NB4 (cell line): Measurements from ENCODE around the gene NAALADL2.

ENCODE experiments used
- POLR2A ChIP-seq: IDR thresholded peaks from 2 replicates; pipeline ENCODE4 v1.6.1; 2011; ENCODE audit warnings: mild to moderate bottlenecking; ENCODE audit not compliant: insufficient read length; ENCODE audit errors: extremely low read depth
- TF ChIP-seq, protein P1 (sequence below): IDR thresholded peaks from one replicate; pipeline ENCODE4 v1.5.1; 2012; ENCODE audit warnings: low read depth, low read length
- TF ChIP-seq, protein P2 (sequence below): IDR thresholded peaks from 2 replicates; pipeline ENCODE4 v1.6.1; 2011; ENCODE audit warnings: low read depth, low read length

DNA sequence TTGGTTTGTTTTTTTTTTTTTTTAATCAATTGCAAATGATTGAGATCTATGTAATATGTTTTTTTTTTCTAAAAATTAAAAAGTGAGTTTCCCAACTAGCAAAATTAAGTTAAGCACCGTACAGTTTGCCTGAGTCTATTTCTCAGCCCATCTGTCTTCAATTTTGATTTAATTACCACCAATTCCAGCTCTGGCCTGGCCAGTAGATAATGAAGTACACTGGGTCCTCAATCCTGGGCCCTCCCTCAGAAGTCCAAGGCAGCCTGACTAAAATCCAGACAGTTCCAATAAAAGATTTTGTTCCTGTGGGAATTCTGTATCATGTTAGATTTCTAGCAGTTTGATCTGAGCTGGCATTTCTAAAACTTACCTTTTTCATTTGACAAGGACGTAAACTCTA is 887.2 kb downstream of the NAALADL2 start:
- TF ChIP-seq, protein P1, sequence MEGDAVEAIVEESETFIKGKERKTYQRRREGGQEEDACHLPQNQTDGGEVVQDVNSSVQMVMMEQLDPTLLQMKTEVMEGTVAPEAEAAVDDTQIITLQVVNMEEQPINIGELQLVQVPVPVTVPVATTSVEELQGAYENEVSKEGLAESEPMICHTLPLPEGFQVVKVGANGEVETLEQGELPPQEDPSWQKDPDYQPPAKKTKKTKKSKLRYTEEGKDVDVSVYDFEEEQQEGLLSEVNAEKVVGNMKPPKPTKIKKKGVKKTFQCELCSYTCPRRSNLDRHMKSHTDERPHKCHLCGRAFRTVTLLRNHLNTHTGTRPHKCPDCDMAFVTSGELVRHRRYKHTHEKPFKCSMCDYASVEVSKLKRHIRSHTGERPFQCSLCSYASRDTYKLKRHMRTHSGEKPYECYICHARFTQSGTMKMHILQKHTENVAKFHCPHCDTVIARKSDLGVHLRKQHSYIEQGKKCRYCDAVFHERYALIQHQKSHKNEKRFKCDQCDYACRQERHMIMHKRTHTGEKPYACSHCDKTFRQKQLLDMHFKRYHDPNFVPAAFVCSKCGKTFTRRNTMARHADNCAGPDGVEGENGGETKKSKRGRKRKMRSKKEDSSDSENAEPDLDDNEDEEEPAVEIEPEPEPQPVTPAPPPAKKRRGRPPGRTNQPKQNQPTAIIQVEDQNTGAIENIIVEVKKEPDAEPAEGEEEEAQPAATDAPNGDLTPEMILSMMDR = no peak
- TF ChIP-seq, protein P2, sequence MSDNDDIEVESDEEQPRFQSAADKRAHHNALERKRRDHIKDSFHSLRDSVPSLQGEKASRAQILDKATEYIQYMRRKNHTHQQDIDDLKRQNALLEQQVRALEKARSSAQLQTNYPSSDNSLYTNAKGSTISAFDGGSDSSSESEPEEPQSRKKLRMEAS = no peak
- TF ChIP-seq POLR2A = no peak
